HG03558 (cell line): ENCODE results near the gene ADAM8.

ENCODE experiments used
- ATAC-seq: cut with Tn5 transposase; IDR thresholded peaks from one replicate; pipeline ENCODE4 v1.9.1; 2021; ENCODE audit warnings: moderate number of reproducible peaks; ENCODE audit not compliant: unreplicated experiment; ENCODE audit errors: extremely low read depth

ADAM8 gene

GRCh38 chr10:133215586-133215985 is 61.1 kb downstream of the ADAM8 start:
- no peak for ATAC-seq

DNA sequence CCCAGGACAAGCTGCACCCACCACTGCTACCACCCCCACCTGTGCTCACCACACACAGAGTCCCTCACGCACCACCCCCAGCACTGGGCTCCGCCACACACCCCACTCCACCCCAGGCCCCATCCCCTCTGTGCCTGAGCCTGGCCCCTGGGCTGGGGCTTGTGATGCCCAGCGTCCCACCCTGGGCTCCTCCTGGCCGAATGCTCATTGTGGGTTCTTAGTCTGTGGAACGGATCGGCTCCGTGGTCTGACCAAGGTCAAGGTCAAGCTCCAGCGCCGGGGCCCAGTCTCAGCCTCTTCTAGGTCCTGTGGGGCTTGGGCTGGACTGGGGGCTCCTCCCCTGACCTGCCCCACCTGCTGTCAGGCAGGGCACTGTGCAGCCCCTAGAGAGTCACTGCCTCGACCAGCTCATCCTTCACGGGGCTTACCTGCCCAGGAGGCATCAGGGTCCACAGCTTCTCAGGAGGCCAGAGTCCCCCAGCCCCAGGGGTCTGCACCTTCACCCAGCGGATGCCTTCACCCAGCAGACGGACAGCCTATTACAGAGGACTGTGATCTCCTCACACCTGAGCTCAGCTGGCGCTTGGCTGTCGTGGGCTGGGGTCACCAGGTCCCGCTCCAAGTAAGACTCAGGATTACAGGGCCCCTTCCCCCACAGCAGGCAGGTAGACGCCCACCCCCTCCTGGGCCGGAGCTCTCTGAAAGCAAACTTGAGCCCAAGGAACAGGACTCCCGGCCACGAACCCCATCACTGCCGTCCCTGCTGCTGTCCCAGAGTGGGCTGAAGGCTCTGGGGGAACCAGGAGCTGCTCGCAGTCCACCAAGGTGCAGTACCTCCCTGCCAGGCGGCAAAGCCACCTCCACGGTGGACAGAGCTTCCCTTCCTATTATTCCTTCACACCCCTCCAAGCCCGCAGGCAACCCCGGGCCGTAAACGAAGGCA is 61.9 kb downstream of the ADAM8 start:
- no peak for ATAC-seq

DNA sequence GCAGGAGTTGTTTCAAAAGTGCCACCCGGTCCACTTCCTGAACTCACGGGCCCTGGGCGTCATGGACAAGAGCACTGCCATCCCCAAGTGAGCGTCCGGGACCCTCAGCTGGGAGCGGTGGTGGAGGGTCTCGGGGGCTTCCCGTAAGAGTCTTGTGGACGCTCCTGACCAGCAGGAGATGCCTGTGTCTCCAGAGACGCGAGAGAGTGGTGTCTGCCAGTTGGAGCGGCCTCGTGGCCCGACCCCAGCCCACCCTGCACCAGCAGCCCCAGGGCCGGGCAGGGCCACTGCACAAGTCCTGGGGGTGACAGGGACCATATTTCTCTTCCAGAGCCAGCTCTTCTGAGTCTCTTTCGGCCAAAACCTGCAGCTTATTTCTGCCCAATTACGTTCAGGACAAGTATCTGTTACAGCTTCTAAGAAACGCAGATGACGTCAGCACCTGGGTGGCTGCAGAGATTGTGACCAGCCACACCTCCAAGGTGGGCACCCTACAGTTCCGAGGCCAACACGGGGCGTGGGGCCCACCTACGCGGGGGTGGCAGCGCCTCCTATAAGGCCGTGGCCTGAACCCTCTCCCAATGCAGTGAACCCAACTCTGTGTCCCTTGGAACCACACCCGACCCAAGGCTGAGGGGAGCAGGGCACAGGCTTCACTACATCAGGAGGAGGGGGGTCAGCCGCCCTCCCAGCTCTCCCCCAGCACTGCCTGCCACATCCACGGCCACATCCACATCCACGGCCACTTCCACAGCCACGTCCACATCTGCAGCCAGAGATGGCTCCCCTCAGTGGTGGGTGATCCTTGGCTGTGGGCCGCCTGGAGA is 62.8 kb downstream of the ADAM8 start:
- ATAC-seq, result no peak

DNA sequence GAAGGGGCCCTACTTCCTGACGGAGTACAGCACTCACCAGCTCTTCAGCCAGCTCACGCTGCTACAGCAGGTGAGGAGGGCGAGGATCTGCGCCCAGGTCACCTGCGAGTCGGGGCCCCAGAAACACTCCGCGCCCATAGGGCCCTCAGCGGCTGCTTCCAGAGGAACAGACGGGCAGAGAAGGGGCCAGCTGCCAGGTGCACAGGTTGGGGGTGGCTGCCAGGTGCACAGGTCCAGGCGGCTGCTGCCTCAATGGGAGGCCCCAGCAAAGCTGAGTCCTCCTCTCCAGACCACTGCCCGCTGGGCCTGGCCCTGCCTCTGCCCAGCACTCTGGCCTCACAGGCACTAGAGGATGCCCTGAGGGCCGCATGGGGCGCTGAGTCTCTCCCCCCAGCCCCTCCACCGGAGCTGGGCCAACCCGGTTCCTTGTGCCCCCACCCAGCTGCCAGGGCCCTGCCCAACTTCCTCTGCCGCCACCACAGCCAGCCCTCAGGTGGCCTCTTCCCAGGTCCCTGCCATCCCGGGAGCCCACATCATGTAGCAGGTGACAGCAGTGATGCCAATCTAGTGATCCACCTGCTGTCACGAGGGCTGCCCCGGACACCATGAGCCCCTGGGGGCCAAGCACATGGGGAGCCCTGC is 63.7 kb downstream of the ADAM8 start:
- ATAC-seq, result no peak
